Right lobe of liver (tissue), 4 donors: ENCODE measurements around the gene MAP4K3.

Experiments
- POLR2A ChIP-seq: fragments of 450-650 bp; IDR thresholded peaks from one replicate; pipeline ENCODE4 v1.6.1; 2017; ENCODE audit warnings: antibody characterized with exemption, mild to moderate bottlenecking
- TF ChIP-seq, protein P1 (sequence below), 4 donors: fragments of 200-600 bp in 3 of 4; fragments of 450-650 bp in 1 of 4; IDR thresholded peaks; one replicate each; pipeline versions ENCODE4 v1.5.1 to v1.8.0; 2016 to 2022; ENCODE audit warnings: antibody characterized with exemption in 4 of 4, mild to moderate bottlenecking in 2 of 4
- donor health status: DM: no; HTN: no; CAD: no.
- donor health status: DM: no; HTN: no; CAD: no.
- donor health status: DM: no; HTN: yes; CAD: no.

DNA sequence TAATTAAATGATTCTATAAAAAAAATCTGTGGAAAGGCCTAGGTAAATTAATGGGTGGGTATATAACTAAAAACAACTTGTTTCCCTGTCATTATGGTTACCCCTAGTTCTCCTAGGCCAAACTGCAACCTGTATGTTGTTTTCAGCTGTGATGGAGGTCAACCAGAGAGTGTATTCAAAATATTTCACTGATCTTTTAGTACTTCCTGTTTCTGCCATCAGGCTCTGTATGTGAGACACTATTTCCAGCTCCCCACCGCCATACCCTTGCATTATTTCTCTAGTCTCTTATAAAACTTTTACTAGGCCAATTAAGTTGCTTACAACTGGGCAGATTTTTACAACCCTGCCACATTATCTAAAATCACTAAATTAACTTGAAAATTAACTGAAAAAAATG lies 172.4 kb downstream of the MAP4K3 start:
- TF ChIP-seq POLR2A = no peak
- TF ChIP-seq, protein P1, sequence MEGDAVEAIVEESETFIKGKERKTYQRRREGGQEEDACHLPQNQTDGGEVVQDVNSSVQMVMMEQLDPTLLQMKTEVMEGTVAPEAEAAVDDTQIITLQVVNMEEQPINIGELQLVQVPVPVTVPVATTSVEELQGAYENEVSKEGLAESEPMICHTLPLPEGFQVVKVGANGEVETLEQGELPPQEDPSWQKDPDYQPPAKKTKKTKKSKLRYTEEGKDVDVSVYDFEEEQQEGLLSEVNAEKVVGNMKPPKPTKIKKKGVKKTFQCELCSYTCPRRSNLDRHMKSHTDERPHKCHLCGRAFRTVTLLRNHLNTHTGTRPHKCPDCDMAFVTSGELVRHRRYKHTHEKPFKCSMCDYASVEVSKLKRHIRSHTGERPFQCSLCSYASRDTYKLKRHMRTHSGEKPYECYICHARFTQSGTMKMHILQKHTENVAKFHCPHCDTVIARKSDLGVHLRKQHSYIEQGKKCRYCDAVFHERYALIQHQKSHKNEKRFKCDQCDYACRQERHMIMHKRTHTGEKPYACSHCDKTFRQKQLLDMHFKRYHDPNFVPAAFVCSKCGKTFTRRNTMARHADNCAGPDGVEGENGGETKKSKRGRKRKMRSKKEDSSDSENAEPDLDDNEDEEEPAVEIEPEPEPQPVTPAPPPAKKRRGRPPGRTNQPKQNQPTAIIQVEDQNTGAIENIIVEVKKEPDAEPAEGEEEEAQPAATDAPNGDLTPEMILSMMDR (IDR thresholded peaks at IDR 0.05) = no peak
